GM19372 (cell line): Measurements from ENCODE around the gene DYNLT2B.
"Not testable (repeated sequence)": the region's sequence is repeated elsewhere in the genome, so short reads cannot be mapped to it uniquely, and the experiment has no call there.

Experiments used
- ATAC-seq: cut with Tn5 transposase; IDR thresholded peaks from one replicate; pipeline ENCODE4 v1.9.1; 2021; ENCODE audit warnings: mild to moderate bottlenecking, low read depth, moderate library complexity; ENCODE audit not compliant: unreplicated experiment

Gene DYNLT2B

DNA sequence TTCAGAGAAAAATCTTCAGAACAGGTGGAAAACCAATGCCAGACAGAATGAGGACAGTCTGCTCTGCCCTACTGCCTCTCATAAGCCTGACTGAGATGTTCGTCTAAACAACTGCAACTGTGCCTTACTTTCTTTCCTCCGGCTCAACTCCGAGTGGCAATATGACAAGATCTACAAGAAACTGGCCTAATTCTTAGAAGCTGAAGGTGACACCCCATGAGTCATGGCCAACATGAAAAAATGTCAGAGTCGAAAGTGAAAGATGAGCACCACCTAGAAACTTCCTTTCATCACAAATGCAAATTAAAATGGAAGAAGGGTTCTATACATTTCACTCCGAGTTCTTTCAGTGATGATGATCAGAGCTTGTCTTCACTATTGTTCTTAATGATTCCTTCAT is 43.5 kb downstream of the DYNLT2B start:
- peak; percentile 93 for ATAC-seq

- no peak for ATAC-seq
Measured at GRCh38 chr3:196273655-196274054, 44.4 kb downstream of the DYNLT2B start.

DNA sequence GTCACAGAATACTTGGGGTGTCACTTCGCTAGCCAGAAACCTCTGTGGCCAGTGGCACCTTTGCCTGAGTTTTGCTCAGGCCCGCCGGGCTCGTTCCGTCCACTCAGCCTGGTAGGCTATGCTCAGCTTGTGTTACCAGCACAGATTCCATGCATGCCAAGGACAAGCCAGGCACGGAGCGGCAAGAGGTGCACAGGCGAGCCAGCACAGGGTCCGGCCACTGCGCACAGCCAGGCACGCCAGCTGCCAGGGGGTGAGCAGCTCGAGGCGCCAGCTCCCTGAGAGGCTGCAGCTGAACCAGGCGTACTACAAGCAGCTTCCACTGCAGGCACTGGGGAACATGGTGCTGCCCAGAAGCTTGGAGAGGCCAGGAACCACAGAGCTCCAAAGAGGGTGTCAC is 45.2 kb downstream of the DYNLT2B start:
- ATAC-seq: no peak

DNA sequence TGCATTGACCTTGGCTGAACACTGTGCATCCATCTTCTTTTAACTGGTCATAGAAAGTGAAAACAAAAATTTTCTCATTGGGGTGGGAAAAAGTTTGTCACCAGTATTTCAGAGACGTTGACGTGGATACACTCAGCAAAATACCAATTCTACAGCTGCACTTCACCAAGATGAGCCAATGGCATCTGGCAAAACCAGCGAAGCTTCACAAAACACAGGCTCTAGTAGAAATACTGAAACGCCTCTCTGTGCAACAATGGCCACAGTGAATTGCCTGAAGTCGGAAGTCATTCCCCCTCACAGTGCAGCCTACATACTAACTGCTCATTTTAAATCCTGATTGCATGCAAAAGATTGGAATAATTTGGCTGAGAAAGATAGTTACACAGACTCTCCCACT is 47.5 kb downstream of the DYNLT2B start:
- ATAC-seq: no peak

- no peak for ATAC-seq
Measured at GRCh38 chr3:196268284-196269163, 49.5 kb downstream of the DYNLT2B start.

DNA sequence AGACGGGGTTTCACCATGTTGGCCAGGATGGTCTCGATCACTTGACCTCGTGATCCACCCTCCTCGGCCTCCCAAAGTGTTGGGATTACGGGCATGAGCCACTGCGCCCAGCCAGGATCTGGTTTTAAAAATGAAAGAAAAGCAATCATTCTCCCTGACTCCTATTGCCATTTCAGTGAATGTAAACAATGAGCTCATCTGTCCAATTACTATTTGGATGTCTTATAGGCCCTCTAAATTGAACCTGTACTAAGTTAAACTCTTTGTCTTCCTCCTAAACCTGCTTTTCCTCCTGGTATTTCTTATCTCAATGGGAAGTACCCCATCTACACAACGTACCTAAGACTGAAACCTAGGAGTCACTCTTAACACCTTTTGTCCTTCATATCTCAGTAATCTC is 54.2 kb downstream of the DYNLT2B start:
- no peak for ATAC-seq

GRCh38 chr3:196260784-196261183 is 57.3 kb downstream of the DYNLT2B start:
- ATAC-seq: no peak

GRCh38 chr3:196255776-196256175 is 62.3 kb downstream of the DYNLT2B start:
- no peak for ATAC-seq

- no peak for ATAC-seq
Measured at GRCh38 chr3:196254376-196255283, 63.4 kb downstream of the DYNLT2B start.

DNA sequence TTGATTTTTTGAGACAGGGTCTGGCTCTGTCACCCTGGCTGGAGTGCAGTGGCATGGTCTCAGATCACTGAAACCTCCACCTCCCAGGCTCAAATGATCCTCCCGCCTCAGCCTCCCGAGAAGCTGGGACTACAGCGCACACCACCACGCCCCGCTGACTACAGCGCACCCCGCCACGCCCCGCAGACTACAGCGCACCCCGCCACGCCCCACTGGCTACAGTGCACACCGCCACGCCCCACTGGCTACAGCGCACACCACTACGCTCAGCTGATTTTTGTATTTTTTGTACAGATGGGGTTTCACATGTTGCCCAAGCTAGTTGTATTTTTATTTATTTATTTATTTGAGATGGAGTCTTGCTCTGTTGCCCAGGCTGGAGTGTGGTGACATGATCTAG is 66.1 kb downstream of the DYNLT2B start:
- ATAC-seq: no peak

DNA sequence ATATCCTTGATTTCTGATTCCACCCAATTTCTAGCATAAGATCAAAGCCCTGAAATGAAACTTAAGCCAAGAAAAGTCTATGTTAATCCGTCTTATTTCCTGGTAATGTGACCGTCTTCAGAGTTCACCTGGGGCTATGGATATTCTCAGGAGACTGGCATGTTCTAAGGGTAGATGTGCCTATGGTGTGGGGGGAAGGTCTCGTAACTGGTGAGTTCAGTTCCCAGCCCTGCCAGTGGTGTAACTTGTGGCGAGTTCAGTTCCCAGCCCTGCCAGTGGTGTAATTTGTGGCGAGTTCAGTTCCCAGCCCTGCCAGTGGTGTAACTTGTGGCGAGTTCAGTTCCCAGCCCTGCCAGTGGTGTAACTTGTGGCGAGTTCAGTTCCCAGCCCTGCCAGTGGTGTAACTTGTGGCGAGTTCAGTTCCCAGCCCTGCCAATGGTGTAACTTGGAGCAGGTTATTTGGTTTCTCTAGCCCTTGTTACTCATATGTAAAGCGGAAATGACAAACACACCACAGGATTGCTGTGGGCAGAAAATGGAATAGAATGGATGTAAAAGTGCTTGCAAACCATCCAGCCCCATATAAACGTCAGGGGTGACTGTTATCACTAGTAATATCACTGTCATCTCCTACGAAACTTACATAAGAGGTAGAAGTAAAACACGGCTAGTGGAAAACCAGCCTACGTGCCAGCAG is 71.3 kb downstream of the DYNLT2B start:
- ATAC-seq: no peak

DNA sequence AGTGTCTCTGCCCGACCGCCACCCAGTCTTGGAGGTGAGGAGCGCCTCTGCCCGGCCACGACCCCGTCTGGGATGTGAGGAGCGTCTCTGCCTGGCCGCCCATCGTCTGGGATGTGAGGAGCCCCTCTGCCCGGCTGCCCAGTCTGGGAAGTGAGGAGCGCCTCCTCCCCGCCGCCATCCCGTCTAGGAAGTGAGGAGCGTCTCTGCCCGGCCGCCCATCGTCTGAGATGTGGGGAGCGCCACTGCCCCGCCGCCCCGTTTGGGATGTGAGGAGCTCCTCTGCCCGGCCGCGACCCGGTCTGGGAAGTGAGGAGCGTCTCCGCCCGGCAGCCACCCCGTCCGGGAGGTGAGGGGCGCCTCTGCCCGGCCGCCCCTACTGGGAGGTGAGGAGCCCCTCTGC is 73.9 kb downstream of the DYNLT2B start:
- ATAC-seq: not testable (repeated sequence)

DNA sequence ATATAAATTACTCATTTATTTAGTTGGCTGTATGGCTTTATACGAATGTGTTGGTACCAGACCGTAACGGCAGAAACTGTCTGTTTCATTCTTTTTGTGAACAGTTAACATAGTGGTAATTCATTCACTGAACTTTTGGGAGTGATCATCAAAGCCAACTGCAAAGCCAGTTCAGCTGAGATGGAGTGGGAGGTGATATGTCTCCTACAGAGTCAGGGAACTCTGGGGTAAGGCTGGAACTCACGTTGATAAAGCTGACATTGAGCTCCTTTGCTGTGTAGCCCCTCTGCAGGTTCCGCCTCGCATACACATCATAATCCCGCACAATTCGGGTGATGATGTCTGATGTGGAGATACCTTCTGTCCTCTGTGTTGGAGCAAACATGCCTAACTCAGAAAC is 76.3 kb downstream of the DYNLT2B start:
- no peak for ATAC-seq
